Hepatocyte (in vitro differentiated cells): ENCODE measurements around the gene PNMA8C.

Experiments
- EZH2 ChIP-seq: fragments of 200-600 bp; sonication (generic); IDR thresholded peaks from 2 replicates; pipeline ENCODE4 v1.6.1; 2016; ENCODE audit warnings: antibody characterized with exemption, mild to moderate bottlenecking, borderline replicate concordance
- EZH2phosphoT487 ChIP-seq: fragments of 200-600 bp; sonication (generic); IDR thresholded peaks from one replicate; pipeline ENCODE4 v1.6.1; 2018; ENCODE audit warnings: antibody characterized with exemption, mild to moderate bottlenecking, low read depth, moderate library complexity; ENCODE audit not compliant: unreplicated experiment, severe bottlenecking
- TF ChIP-seq, protein P1 (sequence below): fragments of 200-600 bp; sonication (generic); IDR thresholded peaks from 2 replicates; pipeline ENCODE4 v1.5.1; 2016; ENCODE audit warnings: antibody characterized with exemption, mild to moderate bottlenecking; ENCODE audit not compliant: poor library complexity

DNA sequence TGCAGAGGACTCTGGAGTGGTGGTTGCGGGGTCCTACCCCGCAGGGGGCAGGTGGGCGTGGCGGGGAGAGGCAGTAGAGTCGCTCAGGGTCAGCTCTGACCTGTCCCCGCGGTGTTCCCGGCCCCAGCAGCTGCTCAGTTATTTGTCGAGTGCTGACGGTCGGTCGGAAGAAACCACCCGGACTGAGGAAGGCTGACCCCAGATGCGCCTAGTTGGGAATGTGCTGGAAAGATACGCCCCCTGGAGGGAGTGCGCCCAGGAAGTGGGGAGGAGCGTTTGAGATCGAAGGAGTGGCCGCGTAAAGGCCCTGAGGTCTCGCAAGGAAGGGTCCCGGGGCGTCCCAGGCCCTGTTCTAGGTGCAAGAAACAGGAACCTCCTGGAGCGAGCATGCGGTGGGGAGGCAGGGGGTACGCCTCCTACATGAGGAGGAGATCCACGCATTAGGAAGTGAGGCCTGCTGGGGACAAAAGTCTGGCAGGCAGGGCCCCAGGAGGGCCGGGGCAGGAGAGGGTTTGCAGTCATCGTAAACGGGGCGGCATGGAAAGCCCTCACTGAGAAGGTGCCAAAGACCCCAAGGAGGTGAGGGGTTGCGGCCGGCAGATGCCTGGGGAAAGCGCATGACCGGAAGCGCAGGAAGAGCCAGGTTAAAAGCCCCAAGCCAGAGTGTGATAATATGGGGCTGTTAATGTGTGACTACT, 24.5 kb downstream of the PNMA8C start:
- TF ChIP-seq, protein P1, sequence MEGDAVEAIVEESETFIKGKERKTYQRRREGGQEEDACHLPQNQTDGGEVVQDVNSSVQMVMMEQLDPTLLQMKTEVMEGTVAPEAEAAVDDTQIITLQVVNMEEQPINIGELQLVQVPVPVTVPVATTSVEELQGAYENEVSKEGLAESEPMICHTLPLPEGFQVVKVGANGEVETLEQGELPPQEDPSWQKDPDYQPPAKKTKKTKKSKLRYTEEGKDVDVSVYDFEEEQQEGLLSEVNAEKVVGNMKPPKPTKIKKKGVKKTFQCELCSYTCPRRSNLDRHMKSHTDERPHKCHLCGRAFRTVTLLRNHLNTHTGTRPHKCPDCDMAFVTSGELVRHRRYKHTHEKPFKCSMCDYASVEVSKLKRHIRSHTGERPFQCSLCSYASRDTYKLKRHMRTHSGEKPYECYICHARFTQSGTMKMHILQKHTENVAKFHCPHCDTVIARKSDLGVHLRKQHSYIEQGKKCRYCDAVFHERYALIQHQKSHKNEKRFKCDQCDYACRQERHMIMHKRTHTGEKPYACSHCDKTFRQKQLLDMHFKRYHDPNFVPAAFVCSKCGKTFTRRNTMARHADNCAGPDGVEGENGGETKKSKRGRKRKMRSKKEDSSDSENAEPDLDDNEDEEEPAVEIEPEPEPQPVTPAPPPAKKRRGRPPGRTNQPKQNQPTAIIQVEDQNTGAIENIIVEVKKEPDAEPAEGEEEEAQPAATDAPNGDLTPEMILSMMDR: peak; percentile 36
- TF ChIP-seq EZH2 (no peak), EZH2phosphoT487 (no peak)
